ENCODE results near the gene C10orf71.

Gene C10orf71

DNA sequence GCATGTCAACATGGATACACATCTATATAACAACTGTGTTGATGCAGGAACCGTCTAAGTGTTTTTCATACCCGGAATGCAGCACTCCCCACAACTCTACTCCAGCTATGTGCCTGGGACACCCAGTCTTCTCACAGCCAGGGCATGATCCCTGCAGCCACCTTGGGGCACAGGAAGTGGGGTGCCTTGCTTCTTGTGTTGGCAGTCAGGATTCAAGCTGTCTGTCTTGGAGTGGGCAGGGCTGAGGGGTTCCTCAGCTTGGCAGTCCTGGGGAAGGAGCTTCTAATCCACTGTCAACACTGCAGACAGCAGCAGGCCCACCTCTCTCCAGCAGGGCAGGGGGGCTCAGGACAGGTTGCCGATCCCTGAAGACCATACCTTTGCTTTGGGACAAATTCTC, 55.6 kb downstream of the C10orf71 start:
- no peak overlapping the region for H4K5ac ChIP-seq (ENCODE audit: low read length)
- no peak overlapping the region for H2BK15ac ChIP-seq (replicated peaks; ENCODE audit: low read depth)
- no peak overlapping the region for H2AK5ac ChIP-seq (ENCODE audit: low read length)
- no peaks in the 10 kb centered on the region for H3K27me3 ChIP-seq (ENCODE audit: insufficient read depth, low read length, poor library complexity)
- H3K56ac ChIP-seq (ENCODE audit: low read length): no peak overlapping the region
- H3K27ac ChIP-seq (ENCODE audit: low read depth, low read length): no peak overlapping the region
- no peak overlapping the region for H2BK5ac ChIP-seq (ENCODE audit: low read length)
- whole genome bisulfite sequencing (ENCODE audit: extremely low coverage, insufficient coverage, low lambda C conversion rate): no CpG with 5 or more reads among the region's 3 CpGs
- no peak overlapping the region for H3K23ac ChIP-seq (ENCODE audit: low read length)
- H3K79me1 ChIP-seq (ENCODE audit: low read length): no peaks in the 10 kb centered on the region
- no peak overlapping the region for H3K4me3 ChIP-seq (ENCODE audit: low read length)
- H3K4me1 ChIP-seq (ENCODE audit: control insufficient read depth, low read depth, low read length): no peaks in the 10 kb centered on the region
- no peaks in the 10 kb centered on the region for H3K36me3 ChIP-seq (ENCODE audit: control insufficient read depth, insufficient read depth, low read length)
- H3K4ac ChIP-seq (ENCODE audit: low read depth, low read length): no peak overlapping the region
- DNase-seq: no peak
- no peak overlapping the region for H2BK120ac ChIP-seq (ENCODE audit: low read depth, low read length)
- H3K18ac ChIP-seq (ENCODE audit: low read length): no peak overlapping the region
- no peak overlapping the region for H3K4me2 ChIP-seq (ENCODE audit: low read length)
- no peaks in the 10 kb centered on the region for H3K79me2 ChIP-seq (ENCODE audit: control insufficient read depth, insufficient read depth, low read length)
- H3K9ac ChIP-seq (ENCODE audit: low read length): no peak overlapping the region
- H4K8ac ChIP-seq (ENCODE audit: low read depth, low read length): no peak overlapping the region

DNA sequence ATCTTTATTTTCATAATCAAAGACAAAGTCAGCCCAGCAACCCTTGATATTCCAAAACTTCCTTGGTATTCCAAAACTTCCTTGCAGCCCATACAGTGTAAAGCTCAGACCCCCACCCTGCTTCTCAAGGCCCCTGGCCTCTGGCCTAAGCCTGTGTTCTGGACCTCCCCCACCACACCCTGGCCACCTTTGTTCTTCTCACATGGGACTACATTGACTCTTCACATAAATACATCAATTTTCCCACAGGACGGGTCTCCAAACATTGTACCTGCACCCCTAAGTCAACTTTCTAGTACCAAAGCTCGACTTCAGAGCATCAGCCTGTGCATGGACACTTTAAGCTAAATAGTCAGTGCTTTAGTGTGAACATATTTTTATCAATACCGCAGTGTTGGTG, 56.3 kb downstream of the C10orf71 start:
- no CpG with 5 or more reads among the region's 3 CpGs for WGBS (ENCODE audit: extremely low coverage, insufficient coverage, low lambda C conversion rate)
- no peak overlapping the region for H3K56ac ChIP-seq (ENCODE audit: low read length)
- peaks cover 3% of the 10 kb centered on the region for H3K4me1 ChIP-seq (ENCODE audit: control insufficient read depth, low read depth, low read length)
- H3K4ac ChIP-seq (ENCODE audit: low read depth, low read length): no peak overlapping the region
- no peak overlapping the region for H4K8ac ChIP-seq (ENCODE audit: low read depth, low read length)
- no peaks in the 10 kb centered on the region for H3K27me3 ChIP-seq (ENCODE audit: insufficient read depth, low read length, poor library complexity)
- H4K5ac ChIP-seq (ENCODE audit: low read length): no peak overlapping the region
- H3K4me2 ChIP-seq (ENCODE audit: low read length): no peak overlapping the region
- no peaks in the 10 kb centered on the region for H3K79me2 ChIP-seq (ENCODE audit: control insufficient read depth, insufficient read depth, low read length)
- H3K27ac ChIP-seq (ENCODE audit: low read depth, low read length): no peak overlapping the region
- H2BK120ac ChIP-seq (ENCODE audit: low read depth, low read length): no peak overlapping the region
- no peaks in the 10 kb centered on the region for H3K36me3 ChIP-seq (ENCODE audit: control insufficient read depth, insufficient read depth, low read length)
- no peak for DNase-seq
- no peak overlapping the region for H3K9ac ChIP-seq (ENCODE audit: low read length)
- H3K23ac ChIP-seq (ENCODE audit: low read length): no peak overlapping the region
- H2BK15ac ChIP-seq (replicated peaks; ENCODE audit: low read depth): no peak overlapping the region
- no peak overlapping the region for H3K18ac ChIP-seq (ENCODE audit: low read length)
- no peak overlapping the region for H2BK5ac ChIP-seq (ENCODE audit: low read length)
- no peak overlapping the region for H3K4me3 ChIP-seq (ENCODE audit: low read length)
- H3K79me1 ChIP-seq (ENCODE audit: low read length): no peaks in the 10 kb centered on the region
- no peak overlapping the region for H2AK5ac ChIP-seq (ENCODE audit: low read length)

DNA sequence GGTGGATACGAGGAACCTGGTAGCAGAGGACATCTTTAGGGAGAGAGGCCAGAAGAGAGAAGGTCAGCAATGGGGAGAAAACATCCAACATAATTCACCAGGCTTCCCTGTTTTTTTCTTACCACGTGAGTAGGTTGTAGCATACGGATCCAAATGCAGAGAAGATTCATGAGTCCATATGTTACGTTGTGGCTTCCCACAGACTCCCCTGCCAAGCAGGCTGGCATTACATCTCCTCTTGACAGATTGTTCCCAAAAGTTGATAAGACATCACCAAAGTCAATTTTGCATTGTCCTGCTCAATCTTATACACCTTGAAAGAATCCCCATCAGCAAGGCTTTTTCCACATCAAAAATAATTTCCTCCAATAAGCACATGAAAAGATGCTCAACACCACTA, 57.2 kb downstream of the C10orf71 start:
- no peaks in the 10 kb centered on the region for H3K27me3 ChIP-seq (ENCODE audit: insufficient read depth, low read length, poor library complexity)
- H3K4me1 ChIP-seq (ENCODE audit: control insufficient read depth, low read depth, low read length): peaks cover 8% of the 10 kb centered on the region
- H4K5ac ChIP-seq (ENCODE audit: low read length): no peak overlapping the region
- H3K56ac ChIP-seq (ENCODE audit: low read length): no peak overlapping the region
- no peak overlapping the region for H2BK15ac ChIP-seq (replicated peaks; ENCODE audit: low read depth)
- no peak overlapping the region for H3K4me2 ChIP-seq (ENCODE audit: low read length)
- H2BK120ac ChIP-seq (ENCODE audit: low read depth, low read length): no peak overlapping the region
- no peak overlapping the region for H3K23ac ChIP-seq (ENCODE audit: low read length)
- no peak overlapping the region for H3K9ac ChIP-seq (ENCODE audit: low read length)
- no peak overlapping the region for H4K8ac ChIP-seq (ENCODE audit: low read depth, low read length)
- H3K18ac ChIP-seq (ENCODE audit: low read length): no peak overlapping the region
- H3K36me3 ChIP-seq (ENCODE audit: control insufficient read depth, insufficient read depth, low read length): no peaks in the 10 kb centered on the region
- H3K4me3 ChIP-seq (ENCODE audit: low read length): no peak overlapping the region
- H3K4ac ChIP-seq (ENCODE audit: low read depth, low read length): no peak overlapping the region
- H3K79me1 ChIP-seq (ENCODE audit: low read length): no peaks in the 10 kb centered on the region
- no peak overlapping the region for H2AK5ac ChIP-seq (ENCODE audit: low read length)
- no peak for DNase-seq
- no peak overlapping the region for H3K27ac ChIP-seq (ENCODE audit: low read depth, low read length)
- no CpG with 5 or more reads among the region's 4 CpGs for WGBS (ENCODE audit: extremely low coverage, insufficient coverage, low lambda C conversion rate)
- H3K79me2 ChIP-seq (ENCODE audit: control insufficient read depth, insufficient read depth, low read length): no peaks in the 10 kb centered on the region
- H2BK5ac ChIP-seq (ENCODE audit: low read length): no peak overlapping the region

DNA sequence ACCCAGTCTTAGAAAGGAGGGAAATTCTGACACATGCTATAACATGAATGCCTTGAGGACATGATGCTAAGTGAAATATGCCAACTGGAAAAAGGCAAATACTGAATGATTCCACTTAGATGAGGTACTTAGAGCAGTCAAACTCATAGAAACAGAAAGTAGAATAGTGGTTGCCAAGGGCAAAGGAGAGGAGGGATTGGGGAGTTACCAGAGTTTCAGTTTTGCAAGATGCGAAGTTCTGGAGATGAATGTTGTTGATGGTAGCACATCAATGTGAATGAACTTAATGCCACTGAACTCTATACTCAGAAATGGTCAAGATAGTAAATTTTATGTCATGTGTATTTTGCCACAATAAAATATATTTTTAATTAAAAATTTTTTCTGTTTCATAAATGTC, 58.0 kb downstream of the C10orf71 start:
- Histone ChIP-seq H3K4me1 (ENCODE audit: control insufficient read depth, low read depth, low read length) (peaks cover 8% of the 10 kb centered on the region), H3K79me2 (ENCODE audit: control insufficient read depth, insufficient read depth, low read length) (no peaks in the 10 kb centered on the region), H3K56ac (ENCODE audit: low read length) (no peak overlapping the region), H3K27ac (ENCODE audit: low read depth, low read length) (no peak overlapping the region), H3K27me3 (ENCODE audit: insufficient read depth, low read length, poor library complexity) (no peaks in the 10 kb centered on the region), H4K8ac (ENCODE audit: low read depth, low read length) (no peak overlapping the region), H2AK5ac (ENCODE audit: low read length) (no peak overlapping the region), H3K4ac (ENCODE audit: low read depth, low read length) (no peak overlapping the region), H3K9ac (ENCODE audit: low read length) (no peak overlapping the region), H3K18ac (ENCODE audit: low read length) (no peak overlapping the region), H3K23ac (ENCODE audit: low read length) (no peak overlapping the region), H2BK5ac (ENCODE audit: low read length) (no peak overlapping the region), H3K79me1 (ENCODE audit: low read length) (no peaks in the 10 kb centered on the region), H2BK15ac (replicated peaks; ENCODE audit: low read depth) (no peak overlapping the region), H3K4me2 (ENCODE audit: low read length) (no peak overlapping the region), H3K36me3 (ENCODE audit: control insufficient read depth, insufficient read depth, low read length) (no peaks in the 10 kb centered on the region), H4K5ac (ENCODE audit: low read length) (no peak overlapping the region), H3K4me3 (ENCODE audit: low read length) (no peak overlapping the region), H2BK120ac (ENCODE audit: low read depth, low read length) (no peak overlapping the region)
- no peak for DNase-seq
- WGBS (ENCODE audit: extremely low coverage, insufficient coverage, low lambda C conversion rate): no CpG with 5 or more reads among the region's 1 CpG

DNA sequence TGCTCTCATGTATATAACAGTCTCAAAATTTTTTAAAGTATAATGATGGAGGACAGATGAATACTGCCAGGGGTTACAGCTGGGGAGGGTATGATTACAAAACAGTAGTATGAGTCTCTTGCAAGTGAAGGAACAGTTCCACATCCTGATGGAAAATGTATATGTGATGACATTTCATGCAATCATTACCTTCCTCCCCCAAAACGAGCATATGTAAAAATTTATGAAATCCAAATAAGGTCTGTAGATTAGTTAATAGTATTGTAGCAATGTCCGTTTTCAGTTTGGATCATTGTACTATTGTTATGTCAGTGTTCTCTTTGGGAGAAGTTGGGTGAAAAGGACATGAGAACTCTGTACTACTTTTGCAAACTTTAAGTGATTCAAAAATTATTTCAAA, 58.9 kb downstream of the C10orf71 start:
- peaks cover 8% of the 10 kb centered on the region for H3K4me1 ChIP-seq (ENCODE audit: control insufficient read depth, low read depth, low read length)
- H3K4ac ChIP-seq (ENCODE audit: low read depth, low read length): no peak overlapping the region
- no peak overlapping the region for H3K56ac ChIP-seq (ENCODE audit: low read length)
- H3K27ac ChIP-seq (ENCODE audit: low read depth, low read length): no peak overlapping the region
- H3K36me3 ChIP-seq (ENCODE audit: control insufficient read depth, insufficient read depth, low read length): no peaks in the 10 kb centered on the region
- H2BK120ac ChIP-seq (ENCODE audit: low read depth, low read length): no peak overlapping the region
- no peak for DNase-seq
- no peak overlapping the region for H3K4me2 ChIP-seq (ENCODE audit: low read length)
- no peak overlapping the region for H3K18ac ChIP-seq (ENCODE audit: low read length)
- no peak overlapping the region for H3K9ac ChIP-seq (ENCODE audit: low read length)
- H4K5ac ChIP-seq (ENCODE audit: low read length): no peak overlapping the region
- H2AK5ac ChIP-seq (ENCODE audit: low read length): no peak overlapping the region
- H2BK5ac ChIP-seq (ENCODE audit: low read length): no peak overlapping the region
- H4K8ac ChIP-seq (ENCODE audit: low read depth, low read length): no peak overlapping the region
- H3K23ac ChIP-seq (ENCODE audit: low read length): no peak overlapping the region
- no peak overlapping the region for H2BK15ac ChIP-seq (replicated peaks; ENCODE audit: low read depth)
- no peaks in the 10 kb centered on the region for H3K27me3 ChIP-seq (ENCODE audit: insufficient read depth, low read length, poor library complexity)
- no peaks in the 10 kb centered on the region for H3K79me2 ChIP-seq (ENCODE audit: control insufficient read depth, insufficient read depth, low read length)
- no peaks in the 10 kb centered on the region for H3K79me1 ChIP-seq (ENCODE audit: low read length)
- no CpG with 5 or more reads among the region's 2 CpGs for WGBS (ENCODE audit: extremely low coverage, insufficient coverage, low lambda C conversion rate)
- no peak overlapping the region for H3K4me3 ChIP-seq (ENCODE audit: low read length)
